CD4-positive, alpha-beta T cell treated with Interleukin-6 for 4 hours (primary cell): ENCODE measurements around the gene PHLDA1.

Source experiments
- DNase-seq: peaks from one replicate; pipeline ENCODE4 v3.0.0-alpha.2; 2020; ENCODE audit warnings: mixed read lengths

PHLDA1 gene

GRCh38 chr12:76037130-76038103, 5.8 kb upstream of the PHLDA1 start:
- DNase-seq, result peak; percentile 31

GRCh38 chr12:76035045-76035444, 3.5 kb upstream of the PHLDA1 start:
- DNase-seq, result no peak

- no peak for DNase-seq
Observed at GRCh38 chr12:76033081-76034011, 1.8 kb upstream of the PHLDA1 start.

GRCh38 chr12:76032043-76032981, 736 bp upstream of the PHLDA1 start:
- DNase-seq, result peak; percentile 44

- DNase-seq, result no peak
Observed at GRCh38 chr12:76031081-76031413, 529 bp downstream of the PHLDA1 start.

- DNase-seq, result peak; percentile 70
Observed at GRCh38 chr12:76030341-76031080, 1.1 kb downstream of the PHLDA1 start.

- peak; percentile 28 for DNase-seq
Observed at GRCh38 chr12:76029982-76030340, 1.6 kb downstream of the PHLDA1 start.

GRCh38 chr12:76028571-76029277, 2.9 kb downstream of the PHLDA1 start:
- no peak for DNase-seq

- DNase-seq, result no peak
Observed at GRCh38 chr12:76026643-76027063, 4.9 kb downstream of the PHLDA1 start.

- DNase-seq, result no peak
Observed at GRCh38 chr12:76025601-76026575, 5.7 kb downstream of the PHLDA1 start.

GRCh38 chr12:76024942-76025600, 6.5 kb downstream of the PHLDA1 start:
- no peak for DNase-seq

GRCh38 chr12:76024102-76024781, 7.3 kb downstream of the PHLDA1 start:
- DNase-seq, result no peak

GRCh38 chr12:76023069-76023690, 8.4 kb downstream of the PHLDA1 start:
- no peak for DNase-seq

GRCh38 chr12:76022506-76022905, 9.1 kb downstream of the PHLDA1 start:
- DNase-seq, result no peak

- DNase-seq, result peak; percentile 75
Observed at GRCh38 chr12:76020731-76021672, 10.6 kb downstream of the PHLDA1 start.

GRCh38 chr12:76020281-76020680, 11.3 kb downstream of the PHLDA1 start:
- peak; percentile 78 for DNase-seq

GRCh38 chr12:76018672-76019071, 12.9 kb downstream of the PHLDA1 start:
- no peak for DNase-seq
